Ascending aorta (tissue), 2 donors: Measurements from ENCODE around the gene TMEM88. TPM values are rescaled to one million over a fixed set of nuclear protein-coding genes. Genes with fewer than 3 reads are reported as not detected.

Experiments
- DNase-seq, 2 donors: peaks; one replicate each; pipeline ENCODE4 v3.0.0-alpha.2; 2019; ENCODE audit warnings: low spot score in 2 of 2
- H3K27ac ChIP-seq, 2 donors: fragments of 200-600 bp; sonication (generic); one replicate each; pipeline ENCODE4 v1.5.1; 2016 to 2017; ENCODE audit warnings: mild to moderate bottlenecking in 1 of 2
- H3K27me3 ChIP-seq: fragments of 200-600 bp; sonication (generic); one replicate; pipeline ENCODE4 v1.5.1; 2017
- H3K36me3 ChIP-seq, 2 donors: fragments of 200-600 bp; sonication (generic); one replicate each; pipeline ENCODE4 v1.5.1; 2016
- H3K4me1 ChIP-seq, 2 donors: fragments of 200-600 bp; sonication (generic); one replicate each; pipeline ENCODE4 v1.5.1; 2016 to 2017; ENCODE audit warnings: mild to moderate bottlenecking in 1 of 2
- H3K4me3 ChIP-seq, 2 donors: fragments of 200-600 bp; sonication (generic); one replicate each; pipeline ENCODE4 v1.5.1; 2016 to 2017; ENCODE audit warnings: mild to moderate bottlenecking in 1 of 2
- H3K9me3 ChIP-seq, 2 donors: fragments of 200-600 bp; sonication (generic); one replicate each; pipeline ENCODE4 v1.5.1; 2016
- intact Hi-C: fragments of 100-400 bp; cut with DNase I; formaldehyde crosslinking; loops from one replicate; pipeline ENCODE4 v1.15.1; 2023
- total RNA-seq: library from RNA; depleted of rRNA; stranded (reverse); fragments of >200 nt; gene quantifications from one replicate; pipeline ENCODE4 v1.1.0, GENCODE V29; 2016
- TF ChIP-seq, protein P1 (sequence below), 3 experiments: fragments of 200-600 bp in 2 of 3; fragments of 450-650 bp in 1 of 3; sonication (generic) in 2 of 3; IDR thresholded peaks; one replicate each; pipeline ENCODE4 v1.5.1; 2016 to 2019; ENCODE audit warnings: antibody characterized with exemption in 3 of 3, mild to moderate bottlenecking in 1 of 3, moderate library complexity in 1 of 3

TMEM88 gene
- total RNA-seq, 1 donor from 2014 or later, result 223 TPM

DNA sequence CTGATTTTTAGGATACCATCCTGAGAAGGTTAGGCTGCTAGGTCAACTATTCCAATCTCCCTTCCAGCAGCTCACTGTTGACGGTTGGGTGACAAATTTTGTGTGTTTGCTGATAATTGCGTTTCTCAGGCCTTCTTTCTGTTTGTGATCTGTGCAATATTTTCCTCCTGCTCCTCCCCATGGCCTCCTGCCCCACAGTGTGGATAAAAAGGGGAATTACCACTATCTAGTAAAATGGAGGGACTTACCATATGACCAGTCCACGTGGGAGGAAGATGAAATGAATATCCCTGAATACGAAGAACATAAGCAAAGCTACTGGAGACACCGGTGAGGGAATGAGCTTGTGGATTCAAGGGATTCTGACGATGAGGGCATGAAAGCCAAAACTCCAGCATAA is 42.9 kb downstream of the TMEM88 start:
- Histone ChIP-seq H3K4me3 (no peak overlapping the region), H3K36me3 (peaks cover 86 to 91% of the 10 kb centered on the region in 2 donors), H3K9me3 (no peaks in the 10 kb centered on the region), H3K4me1 (no peaks in the 10 kb centered on the region), H3K27me3 (no peaks in the 10 kb centered on the region), H3K27ac (no peak overlapping the region)
- DNase-seq, result peak in 1 of 2 donors; percentile 50
- intact Hi-C loops, result no loop called here
- TF ChIP-seq, protein P1, sequence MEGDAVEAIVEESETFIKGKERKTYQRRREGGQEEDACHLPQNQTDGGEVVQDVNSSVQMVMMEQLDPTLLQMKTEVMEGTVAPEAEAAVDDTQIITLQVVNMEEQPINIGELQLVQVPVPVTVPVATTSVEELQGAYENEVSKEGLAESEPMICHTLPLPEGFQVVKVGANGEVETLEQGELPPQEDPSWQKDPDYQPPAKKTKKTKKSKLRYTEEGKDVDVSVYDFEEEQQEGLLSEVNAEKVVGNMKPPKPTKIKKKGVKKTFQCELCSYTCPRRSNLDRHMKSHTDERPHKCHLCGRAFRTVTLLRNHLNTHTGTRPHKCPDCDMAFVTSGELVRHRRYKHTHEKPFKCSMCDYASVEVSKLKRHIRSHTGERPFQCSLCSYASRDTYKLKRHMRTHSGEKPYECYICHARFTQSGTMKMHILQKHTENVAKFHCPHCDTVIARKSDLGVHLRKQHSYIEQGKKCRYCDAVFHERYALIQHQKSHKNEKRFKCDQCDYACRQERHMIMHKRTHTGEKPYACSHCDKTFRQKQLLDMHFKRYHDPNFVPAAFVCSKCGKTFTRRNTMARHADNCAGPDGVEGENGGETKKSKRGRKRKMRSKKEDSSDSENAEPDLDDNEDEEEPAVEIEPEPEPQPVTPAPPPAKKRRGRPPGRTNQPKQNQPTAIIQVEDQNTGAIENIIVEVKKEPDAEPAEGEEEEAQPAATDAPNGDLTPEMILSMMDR (IDR thresholded peaks at IDR 0.05), result peak; percentile 34 to 43 (median 41)

- intact Hi-C loops, result no loop called here
- no peak overlapping the region for H3K4me3 ChIP-seq
- peaks cover 96 to 98% of the 10 kb centered on the region in 2 donors for H3K36me3 ChIP-seq
- H3K4me1 ChIP-seq, result no peaks in the 10 kb centered on the region
- H3K9me3 ChIP-seq, result no peaks in the 10 kb centered on the region
- TF ChIP-seq, protein P1 (IDR thresholded peaks at IDR 0.05), result no peak
- no peak overlapping the region for H3K27ac ChIP-seq
- no peak for DNase-seq
- H3K27me3 ChIP-seq, result no peaks in the 10 kb centered on the region
These were observed 48.6 kb downstream of the TMEM88 start for GRCh38 chr17:7903154-7904103.

Other genes with a start within 250 kb of the TMEM88 start
- 19.3 TPM for gene FXR2, start 240.2 kb upstream of the TMEM88 start, total RNA-seq
- gene SAT2, start 227.2 kb upstream of the TMEM88 start, total RNA-seq, result 22.6 TPM
- gene SHBG, start 224.9 kb upstream of the TMEM88 start, total RNA-seq, result not detected
- gene ATP1B2, start 204.1 kb upstream of the TMEM88 start, total RNA-seq, result 0.11 TPM
- gene TP53, start 167.6 kb upstream of the TMEM88 start, total RNA-seq, result 48.0 TPM
- 1.5 TPM for gene WRAP53, start 166.6 kb upstream of the TMEM88 start, total RNA-seq
- not detected for gene EFNB3, start 149.9 kb upstream of the TMEM88 start, total RNA-seq
- 0.43 TPM for gene DNAH2, start 137.3 kb upstream of the TMEM88 start, total RNA-seq
- gene KDM6B, start 20.8 kb upstream of the TMEM88 start, total RNA-seq, result 20.0 TPM
- gene NAA38, start 2.5 kb downstream of the TMEM88 start, total RNA-seq, result 59.0 TPM
- gene CYB5D1, start 2.9 kb downstream of the TMEM88 start, total RNA-seq, result 0.21 TPM
- 102 TPM for gene CHD3, start 33.7 kb downstream of the TMEM88 start, total RNA-seq
- gene RNF227, start 61.2 kb downstream of the TMEM88 start, total RNA-seq, result 0.32 TPM
- not detected for gene KCNAB3, start 74.8 kb downstream of the TMEM88 start, total RNA-seq
- gene TRAPPC1, start 76.9 kb downstream of the TMEM88 start, total RNA-seq, result 36.0 TPM
- 13.7 TPM for gene CNTROB, start 77.1 kb downstream of the TMEM88 start, total RNA-seq
- gene GUCY2D, start 147.5 kb downstream of the TMEM88 start, total RNA-seq, result not detected
- gene ALOX15B, start 184.0 kb downstream of the TMEM88 start, total RNA-seq, result 2.3 TPM
- not detected for gene ALOX12B, start 232.7 kb downstream of the TMEM88 start, total RNA-seq